Activated B cell treated with CpG ODN at 0.5 μM for 24 hours (primary cell): ENCODE measurements around the gene CHMP4A. TPM values are rescaled to one million over a fixed set of nuclear protein-coding genes. Genes with fewer than 3 reads are reported as not detected.
A peak's percentile ranks its signal among the peaks of the same experiment; 100 is the strongest.

Experiments
- ATAC-seq: fragments of 200-7000 bp; cut with Tn5 transposase; one replicate; pipeline ENCODE4 v1.10.0; 2021; ENCODE audit warnings: low read depth, mild to moderate bottlenecking, moderate library complexity
- CTCF ChIA-PET: fragments of 350-600 bp; sonication (Branson Sonifier 250); formaldehyde crosslinking; loops from one replicate; lab custom pipeline; 2021; ENCODE audit warnings: antibody characterized with exemption; lab: Charles Lee
- POLR2A ChIA-PET: fragments of 350-600 bp; sonication (Branson Sonifier 250); formaldehyde crosslinking; loops from one replicate; lab custom pipeline; 2021; ENCODE audit warnings: antibody characterized with exemption; lab: Charles Lee
- DNase-seq: peaks from one replicate; pipeline ENCODE4 v3.0.0; 2022
- H3K27ac Mint-ChIP-seq: one replicate; pipeline ENCODE4 v1.8.0; 2020; ENCODE audit warnings: mixed read lengths
- H3K27me3 Mint-ChIP-seq: one replicate; pipeline ENCODE4 v1.8.0; 2021; ENCODE audit warnings: mixed read lengths
- H3K36me3 Mint-ChIP-seq: one replicate; pipeline ENCODE4 v1.8.0; 2021; ENCODE audit warnings: low read depth, mixed read lengths
- H3K4me1 Mint-ChIP-seq: one replicate; pipeline ENCODE4 v1.8.0; 2021; ENCODE audit warnings: mixed read lengths
- H3K4me3 Mint-ChIP-seq: one replicate; pipeline ENCODE4 v1.8.0; 2020; ENCODE audit warnings: mild to moderate bottlenecking, mixed read lengths
- H3K9me3 Mint-ChIP-seq: one replicate; pipeline ENCODE4 v1.8.0; 2020; ENCODE audit warnings: mixed read lengths
- intact Hi-C: fragments of 100-400 bp; cut with micrococcal nuclease; formaldehyde crosslinking; loops from one replicate; pipeline ENCODE4 v1.15.1; 2024
- total RNA-seq: library from RNA; stranded (reverse); gene quantifications from 2 replicates; pipeline ENCODE4 v1.2.3, GENCODE V29; 2022
- TF ChIP-seq, protein P1 (sequence below): fragments of 200-600 bp; IDR thresholded peaks from one replicate; pipeline ENCODE4 v1.8.0; 2022; ENCODE audit warnings: antibody characterized with exemption, mild to moderate bottlenecking

The CHMP4A gene
- total RNA-seq, 1 donor from 2014 or later: 88.5 TPM

DNA sequence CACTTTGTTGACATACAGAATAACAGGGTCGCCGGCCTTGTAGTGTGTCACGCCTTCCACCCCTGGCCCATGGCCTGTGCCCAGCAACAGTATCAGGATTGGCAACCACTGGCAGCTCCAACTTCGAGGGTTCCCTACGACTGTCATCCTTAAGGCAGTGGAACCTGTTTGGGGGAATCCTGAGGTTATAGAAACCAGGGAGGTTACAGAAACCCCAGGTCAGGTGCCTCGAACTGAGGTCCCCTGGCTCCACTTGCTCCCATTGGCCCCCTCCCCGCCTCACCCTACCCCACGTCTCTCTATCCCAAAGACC lies 18.5 kb downstream of the CHMP4A start:
- peak overlapping the region; percentile 97 for H3K27ac Mint-ChIP-seq
- CTCF ChIA-PET: interaction anchor here (1.5 to 1.9 kb wide), 2 partner anchors 34 to 237 kb away, joined by 5 to 7 read pairs; partner anchors contain the start of gene IRF9
- intact Hi-C loops: loop anchor here (1.0 to 5.0 kb wide), 6 partner anchors 18 to 237 kb away; partner anchors contain the start of genes CHMP4A, GMPR2, IRF9 and NEDD8
- TF ChIP-seq, protein P1, sequence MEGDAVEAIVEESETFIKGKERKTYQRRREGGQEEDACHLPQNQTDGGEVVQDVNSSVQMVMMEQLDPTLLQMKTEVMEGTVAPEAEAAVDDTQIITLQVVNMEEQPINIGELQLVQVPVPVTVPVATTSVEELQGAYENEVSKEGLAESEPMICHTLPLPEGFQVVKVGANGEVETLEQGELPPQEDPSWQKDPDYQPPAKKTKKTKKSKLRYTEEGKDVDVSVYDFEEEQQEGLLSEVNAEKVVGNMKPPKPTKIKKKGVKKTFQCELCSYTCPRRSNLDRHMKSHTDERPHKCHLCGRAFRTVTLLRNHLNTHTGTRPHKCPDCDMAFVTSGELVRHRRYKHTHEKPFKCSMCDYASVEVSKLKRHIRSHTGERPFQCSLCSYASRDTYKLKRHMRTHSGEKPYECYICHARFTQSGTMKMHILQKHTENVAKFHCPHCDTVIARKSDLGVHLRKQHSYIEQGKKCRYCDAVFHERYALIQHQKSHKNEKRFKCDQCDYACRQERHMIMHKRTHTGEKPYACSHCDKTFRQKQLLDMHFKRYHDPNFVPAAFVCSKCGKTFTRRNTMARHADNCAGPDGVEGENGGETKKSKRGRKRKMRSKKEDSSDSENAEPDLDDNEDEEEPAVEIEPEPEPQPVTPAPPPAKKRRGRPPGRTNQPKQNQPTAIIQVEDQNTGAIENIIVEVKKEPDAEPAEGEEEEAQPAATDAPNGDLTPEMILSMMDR: no peak
- DNase-seq (no peak), ATAC-seq (no peak)
- no peaks in the 10 kb centered on the region for H3K9me3 Mint-ChIP-seq
- POLR2A ChIA-PET: interaction anchor here (1.0 to 4.1 kb wide), 19 partner anchors 12 to 873 kb away, joined by 3 to 143 read pairs (median 11); partner anchors contain the start of genes CHMP4A, CIDEB, DCAF11 and EMC9
- peaks cover 47% of the 10 kb centered on the region for H3K36me3 Mint-ChIP-seq
- no peaks in the 10 kb centered on the region for H3K27me3 Mint-ChIP-seq
- peak overlapping the region; percentile 96 for H3K4me3 Mint-ChIP-seq
- peaks cover 48% of the 10 kb centered on the region for H3K4me1 Mint-ChIP-seq

DNA sequence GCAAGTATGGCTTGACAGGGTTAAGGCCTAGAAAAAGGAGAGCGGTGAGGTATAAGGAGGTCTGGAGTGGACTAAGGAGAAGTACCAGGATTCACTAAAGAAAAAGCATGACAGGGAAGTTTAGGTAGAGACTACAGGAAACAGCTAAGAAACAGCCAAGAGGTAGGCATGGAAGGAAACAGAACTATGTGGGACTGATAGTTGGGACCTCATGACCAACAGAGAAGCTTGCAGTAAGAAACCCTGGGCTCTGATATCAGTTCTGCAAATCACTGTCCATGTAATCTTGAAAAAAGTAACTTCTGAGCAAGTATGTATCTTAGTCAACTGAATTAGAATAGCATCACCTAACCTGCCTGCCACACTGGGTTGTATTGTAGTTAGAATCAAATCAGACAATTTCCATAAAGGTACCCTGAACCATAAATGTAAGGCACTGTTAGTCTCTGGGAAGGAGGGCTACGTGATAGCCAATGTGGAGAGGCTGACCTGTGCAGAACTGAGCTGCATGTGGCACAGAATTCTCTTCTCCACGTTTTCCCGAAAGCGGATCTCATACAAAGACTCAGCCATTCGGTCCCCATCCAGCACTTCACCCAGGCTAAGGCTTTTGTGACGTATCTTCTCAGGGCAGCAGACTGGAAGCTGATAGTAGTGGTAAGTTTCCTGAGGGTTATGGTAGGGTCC lies 19.0 kb downstream of the CHMP4A start:
- Mint-ChIP-seq H3K36me3 (peaks cover 46% of the 10 kb centered on the region), H3K4me1 (peaks cover 49% of the 10 kb centered on the region)
- intact Hi-C loops: loop anchor here (2.0 kb wide), 1 partner anchor 76 kb away; the partner anchor contains the start of gene RABGGTA

DNA sequence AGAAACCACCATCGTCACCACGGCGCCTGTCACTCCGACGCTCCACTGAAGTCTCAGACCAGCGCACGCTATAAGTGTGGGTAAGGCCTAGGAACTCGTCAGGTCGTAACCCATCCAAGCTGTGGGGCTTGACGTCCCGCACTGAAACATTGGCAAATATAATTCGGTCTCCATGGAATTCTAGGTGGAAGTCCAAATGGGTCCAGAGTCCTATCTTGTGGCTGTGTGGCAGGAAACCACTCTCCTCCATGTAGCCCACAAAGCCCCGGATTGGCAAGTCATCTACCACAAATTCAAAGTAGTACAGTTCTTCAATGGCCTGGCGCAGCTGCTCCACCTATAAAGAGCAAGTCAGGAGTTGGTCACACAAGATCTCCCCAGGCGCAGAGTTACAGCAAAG lies 20.4 kb downstream of the CHMP4A start:
- Mint-ChIP-seq H3K36me3 (peaks cover 42% of the 10 kb centered on the region), H3K27ac (peak overlapping the region; percentile 1), H3K4me3 (no peak overlapping the region), H3K9me3 (no peaks in the 10 kb centered on the region), H3K27me3 (no peaks in the 10 kb centered on the region), H3K4me1 (peaks cover 51% of the 10 kb centered on the region)
- DNase-seq: no peak
- ChIA-PET POLR2A (interaction anchor here (3.1 to 3.8 kb wide), 2 partner anchors 32 to 49 kb away, joined by 22 to 38 read pairs; partner anchors contain the start of genes IRF9 and TINF2), CTCF (no interaction called here)
- intact Hi-C loops: no loop called here
- TF ChIP-seq, protein P1: no peak
- ATAC-seq: no peak

More for the DNA sequence above, 19.0 kb downstream of the CHMP4A start:
- ATAC-seq: no peak
- H3K4me3 Mint-ChIP-seq: peak overlapping the region; percentile 96
- H3K27ac Mint-ChIP-seq: peak overlapping the region; percentile 97
- ChIA-PET POLR2A (interaction anchor here (1.0 to 4.1 kb wide), 10 partner anchors 13 to 103 kb away, joined by 3 to 143 read pairs (median 17); partner anchors contain the start of genes CHMP4A, IRF9, MDP1 and PCK2), CTCF (interaction anchor here (1.9 kb wide), 1 partner anchor 34 kb away, joined by 7 read pairs; the partner anchor contains the start of gene IRF9)
- H3K27me3 Mint-ChIP-seq: no peaks in the 10 kb centered on the region
- TF ChIP-seq, protein P1: no peak
- no peaks in the 10 kb centered on the region for H3K9me3 Mint-ChIP-seq
- no peak for DNase-seq

DNA sequence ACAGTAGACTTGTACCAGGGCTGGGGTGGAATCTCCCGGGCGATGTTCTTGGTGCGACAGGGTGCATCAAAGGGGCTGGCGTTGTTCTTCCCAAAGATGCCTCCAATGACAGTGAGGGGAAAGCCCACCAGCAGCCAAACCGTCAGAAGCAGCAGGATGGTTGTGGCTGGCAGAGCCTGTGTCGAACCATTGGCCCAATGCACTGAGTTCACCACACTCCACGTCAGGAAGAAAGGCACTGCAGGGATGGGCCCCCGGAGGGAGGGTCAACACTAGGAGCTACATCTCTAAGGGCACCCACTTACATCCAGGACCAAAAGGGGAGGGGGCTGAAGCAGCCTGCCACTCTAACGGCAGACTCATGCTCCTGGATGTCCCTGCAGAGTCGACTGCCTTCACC lies 22.9 kb downstream of the CHMP4A start:
- intact Hi-C loops: no loop called here
- TF ChIP-seq, protein P1: no peak
- peaks cover 55% of the 10 kb centered on the region for H3K36me3 Mint-ChIP-seq
- H3K27me3 Mint-ChIP-seq: no peaks in the 10 kb centered on the region
- CTCF ChIA-PET: no interaction called here
- H3K27ac Mint-ChIP-seq: peak overlapping the region; percentile 4
- POLR2A ChIA-PET: interaction anchor here (0.6 to 0.7 kb wide), 3 partner anchors 22 to 89 kb away, joined by 3 to 8 read pairs (median 3); no protein-coding TSS in a partner anchor
- no peaks in the 10 kb centered on the region for H3K9me3 Mint-ChIP-seq
- DNase-seq (no peak), ATAC-seq (no peak)
- peaks cover 46% of the 10 kb centered on the region for H3K4me1 Mint-ChIP-seq
- H3K4me3 Mint-ChIP-seq: no peak overlapping the region

DNA sequence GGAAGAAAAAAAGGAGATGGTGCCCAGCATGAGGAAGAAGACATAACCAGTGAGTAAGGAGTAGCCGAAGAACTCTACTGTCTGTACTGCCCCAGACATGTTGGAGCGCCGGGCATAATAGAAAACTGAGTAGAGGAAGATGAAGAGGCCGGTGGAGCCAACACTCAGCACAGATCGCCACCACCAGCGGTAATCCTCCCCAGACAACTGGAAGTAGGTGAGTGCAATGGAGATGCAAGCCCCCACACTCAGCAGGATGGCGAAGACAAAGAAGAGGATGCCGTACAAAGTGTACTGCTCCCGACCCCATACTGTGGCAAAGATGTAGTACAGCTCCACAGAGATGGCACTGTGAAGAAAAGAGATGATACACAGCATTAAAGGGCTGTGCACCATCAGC lies 23.8 kb downstream of the CHMP4A start:
- Mint-ChIP-seq H3K27me3 (no peaks in the 10 kb centered on the region), H3K9me3 (no peaks in the 10 kb centered on the region), H3K4me3 (no peak overlapping the region), H3K4me1 (peaks cover 39% of the 10 kb centered on the region), H3K27ac (peak overlapping the region; percentile 87), H3K36me3 (peaks cover 60% of the 10 kb centered on the region)
- no peak for ATAC-seq
- DNase-seq: no peak
- ChIA-PET CTCF (interaction anchor here (0.8 to 2.6 kb wide), 4 partner anchors 24 to 118 kb away, joined by 3 to 11 read pairs (median 7); partner anchors contain the start of genes CHMP4A, CIDEB and IRF9), POLR2A (interaction anchor here (0.6 to 3.7 kb wide), 16 partner anchors 7 to 107 kb away, joined by 3 to 44 read pairs (median 6); partner anchors contain the start of genes CHMP4A, DCAF11, EMC9 and IRF9)
- intact Hi-C loops: loop anchor here (2.0 kb wide), 1 partner anchor 43 kb away; the partner anchor contains the start of genes PSME2 and RNF31
- TF ChIP-seq, protein P1: no peak
